Measurements from ENCODE around the gene C16orf92. TPM values are rescaled to one million over a fixed set of nuclear protein-coding genes. Genes with fewer than 3 reads are reported as not detected.

The C16orf92 gene
- total RNA-seq, 1 donor from 2014 or later = not detected

- peaks cover 3% of the 10 kb centered on the region for H3K36me3 Mint-ChIP-seq (ENCODE audit: insufficient read depth)
- H3K4me1 Mint-ChIP-seq (ENCODE audit: low read depth) = peaks cover 16% of the 10 kb centered on the region
- DNase-seq (ENCODE audit: low spot score, unreplicated experiment) = no peak
- H3K27me3 Mint-ChIP-seq = no peaks in the 10 kb centered on the region
- no peaks in the 10 kb centered on the region for H3K9me3 Mint-ChIP-seq (ENCODE audit: low read depth)
- peak overlapping the region; percentile 64 for H3K4me3 Mint-ChIP-seq (ENCODE audit: low read depth)
- peak overlapping the region; percentile 25 for H3K27ac Mint-ChIP-seq
- no peak for TF ChIP-seq CTCF (IDR thresholded peaks at IDR 0.05; ENCODE audit: unreplicated experiment)
These were observed 28.9 kb upstream of the C16orf92 start for GRCh38 chr16:29993903-29994599.

- H3K4me1 Mint-ChIP-seq (ENCODE audit: low read depth) = peaks cover 16% of the 10 kb centered on the region
- no peak for DNase-seq (ENCODE audit: low spot score, unreplicated experiment)
- H3K27ac Mint-ChIP-seq = peak overlapping the region; percentile 98
- no peaks in the 10 kb centered on the region for H3K9me3 Mint-ChIP-seq (ENCODE audit: low read depth)
- peaks cover 2% of the 10 kb centered on the region for H3K36me3 Mint-ChIP-seq (ENCODE audit: insufficient read depth)
- H3K27me3 Mint-ChIP-seq = no peaks in the 10 kb centered on the region
- TF ChIP-seq CTCF (IDR thresholded peaks at IDR 0.05; ENCODE audit: unreplicated experiment) = no peak
- H3K4me3 Mint-ChIP-seq (ENCODE audit: low read depth) = peak overlapping the region; percentile 98
These were observed 28.2 kb upstream of the C16orf92 start for GRCh38 chr16:29994600-29995323.

GRCh38 chr16:29995324-29995910 is 27.6 kb upstream of the C16orf92 start, which contains the start of gene HIRIP3:
Gene HIRIP3 (minus strand): TSS chr16:29995617. CDS start chr16:29995605, 12 bp downstream.
- H3K4me3 Mint-ChIP-seq (ENCODE audit: low read depth) = peak within 1 kb of the TSS; percentile 98
- H3K36me3 Mint-ChIP-seq (ENCODE audit: insufficient read depth) = peaks cover 2% of the 10 kb centered on the region
- peak; percentile 68 for DNase-seq (ENCODE audit: low spot score, unreplicated experiment)
- TF ChIP-seq CTCF (IDR thresholded peaks at IDR 0.05; ENCODE audit: unreplicated experiment) = no peak
- H3K9me3 Mint-ChIP-seq (ENCODE audit: low read depth) = no peaks in the 10 kb centered on the region
- no peaks in the 10 kb centered on the region for H3K27me3 Mint-ChIP-seq
- H3K27ac Mint-ChIP-seq = peak within 1 kb of the TSS; percentile 98
- peaks cover 16% of the 10 kb centered on the region for H3K4me1 Mint-ChIP-seq (ENCODE audit: low read depth)

GRCh38 chr16:29995911-29996765 is 26.9 kb upstream of the C16orf92 start, which contains the start of gene INO80E:
Gene INO80E (plus strand): TSS chr16:29996241. CDS start chr16:29996311, 70 bp downstream.
- Mint-ChIP-seq H3K36me3 (ENCODE audit: insufficient read depth) (peaks cover 2% of the 10 kb centered on the region), H3K4me1 (ENCODE audit: low read depth) (peaks cover 16% of the 10 kb centered on the region), H3K4me3 (ENCODE audit: low read depth) (peak within 1 kb of the TSS; percentile 98), H3K27me3 (no peaks in the 10 kb centered on the region), H3K9me3 (ENCODE audit: low read depth) (no peaks in the 10 kb centered on the region), H3K27ac (peak within 1 kb of the TSS; percentile 98)
- DNase-seq (ENCODE audit: low spot score, unreplicated experiment) = peak; percentile 98
- no peak for TF ChIP-seq CTCF (IDR thresholded peaks at IDR 0.05; ENCODE audit: unreplicated experiment)

Measured in progenitor cell of endocrine pancreas (in vitro differentiated cells).